HCT116 (cell line): ENCODE data around the gene NUDT16.
"Not testable (repeated sequence)": the region's sequence is repeated elsewhere in the genome, so short reads cannot be mapped to it uniquely, and the experiment has no call there.

Experiments
- CTCF ChIP-seq, 3 experiments: fragments of 200-600 bp in 1 of 3; sonication (generic) in 1 of 3; IDR thresholded peaks in 2 of 3; conservative IDR thresholded peaks in 1 of 3; 2 replicates each; pipeline ENCODE4 v1.5.1; 2012 to 2017; ENCODE audit warnings: low read depth in 2 of 3, low read length in 2 of 3, antibody characterized with exemption in 1 of 3, borderline replicate concordance in 1 of 3, control low read depth in 1 of 3, mild to moderate bottlenecking in 1 of 3, mixed read lengths in 1 of 3, mixed run types in 1 of 3, moderate library complexity in 1 of 3; ENCODE audit not compliant: insufficient read depth in 1 of 3
- REST ChIP-seq: IDR thresholded peaks from 2 replicates; pipeline ENCODE4 v1.6.1; 2012; ENCODE audit warnings: low read depth
- SIN3A ChIP-seq: IDR thresholded peaks from 2 replicates; pipeline ENCODE4 v1.6.1; 2012; ENCODE audit warnings: low read depth
- SP1 ChIP-seq: IDR thresholded peaks from 2 replicates; pipeline ENCODE4 v1.6.1; 2012; ENCODE audit warnings: low read depth

GRCh38 chr3:131361066-131361463 lies 20.5 kb upstream of the NUDT16 start:
- not testable (repeated sequence) for TF ChIP-seq CTCF (IDR thresholded peaks at IDR 0.05 in 2 of 3, conservative IDR thresholded peaks at IDR 0.05 in 1 of 3; ENCODE audit: borderline replicate concordance in 1 of 3, insufficient read depth in 1 of 3, low read depth in 2 of 3, low read length in 2 of 3); SP1; SIN3A; REST
